Neural progenitor cell (in vitro differentiated cells): ENCODE measurements around the gene ADCY3. TPM values are rescaled to one million over a fixed set of nuclear protein-coding genes. Genes with fewer than 3 reads are reported as not detected.

Source experiments
- DNase-seq: peaks from one replicate; pipeline ENCODE4 v3.0.0-alpha.2; 2016; ENCODE audit warnings: low spot score
- H2AFZ ChIP-seq: fragments of 200-600 bp; sonication (generic); replicated peaks from 2 replicates; pipeline ENCODE4 v1.6.1; 2016; ENCODE audit warnings: antibody characterized with exemption
- H3F3A ChIP-seq: fragments of 200-600 bp; sonication (generic); 2 replicates; pipeline ENCODE4 v1.6.1; 2016; ENCODE audit warnings: antibody characterized with exemption, low read depth
- H3K27ac ChIP-seq: fragments of 200-600 bp; sonication (generic); 2 replicates; pipeline ENCODE4 v1.5.1; 2016; ENCODE audit warnings: mild to moderate bottlenecking
- H3K27me3 ChIP-seq: fragments of 200-600 bp; sonication (generic); 2 replicates; pipeline ENCODE4 v1.6.1; 2016; ENCODE audit warnings: mild to moderate bottlenecking, moderate library complexity
- H3K36me3 ChIP-seq: fragments of 200-600 bp; sonication (generic); 2 replicates; pipeline ENCODE4 v1.5.1; 2016
- H3K4me1 ChIP-seq: fragments of 200-600 bp; sonication (generic); 2 replicates; pipeline ENCODE4 v1.6.1; 2016; ENCODE audit warnings: mixed run types
- H3K4me2 ChIP-seq: fragments of 200-600 bp; sonication (generic); 2 replicates; pipeline ENCODE4 v1.6.1; 2016
- H3K4me3 ChIP-seq: fragments of 200-600 bp; sonication (generic); 2 replicates; pipeline ENCODE4 v1.5.1; 2016
- H3K79me2 ChIP-seq: fragments of 200-600 bp; sonication (generic); 2 replicates; pipeline ENCODE4 v1.6.1; 2016; ENCODE audit warnings: low read depth
- H3K9ac ChIP-seq: fragments of 200-600 bp; sonication (generic); 2 replicates; pipeline ENCODE4 v1.6.1; 2016
- H3K9me3 ChIP-seq: fragments of 200-600 bp; sonication (generic); 2 replicates; pipeline ENCODE4 v1.5.1; 2016; ENCODE audit warnings: low read depth
- H4K20me1 ChIP-seq: fragments of 200-600 bp; sonication (generic); 2 replicates; pipeline ENCODE4 v1.6.1; 2016; ENCODE audit warnings: low read depth
- H3K27ac Mint-ChIP-seq: 3 replicates; pipeline ENCODE4 v1.8.0; 2021; ENCODE audit warnings: mixed read lengths
- H3K27me3 Mint-ChIP-seq: 2 replicates; pipeline ENCODE4 v1.8.0; 2022; ENCODE audit warnings: low read depth, mild to moderate bottlenecking, inconsistent platforms, moderate library complexity, mixed read lengths; ENCODE audit not compliant: insufficient read depth
- H3K36me3 Mint-ChIP-seq: 3 replicates; pipeline ENCODE4 v1.8.0; 2021; ENCODE audit warnings: mixed read lengths
- H3K4me1 Mint-ChIP-seq: 3 replicates; pipeline ENCODE4 v1.8.0; 2021; ENCODE audit warnings: mixed read lengths
- H3K4me3 Mint-ChIP-seq: 3 replicates; pipeline ENCODE4 v1.8.0; 2021; ENCODE audit warnings: mild to moderate bottlenecking, moderate library complexity, mixed read lengths
- H3K9me3 Mint-ChIP-seq: 3 replicates; pipeline ENCODE4 v1.8.0; 2020; ENCODE audit warnings: mixed read lengths
- CTCF ChIP-seq: fragments of 200-600 bp; sonication (generic); IDR thresholded peaks from 2 replicates; pipeline ENCODE4 v1.5.1; 2017; ENCODE audit warnings: antibody characterized with exemption, mild to moderate bottlenecking
- EZH2 ChIP-seq: fragments of 200-600 bp; sonication (generic); IDR thresholded peaks from 2 replicates; pipeline ENCODE4 v1.6.1; 2017; ENCODE audit warnings: antibody characterized with exemption, mild to moderate bottlenecking, moderate library complexity
- EZH2phosphoT487 ChIP-seq: fragments of 200-600 bp; sonication (generic); IDR thresholded peaks from 2 replicates; pipeline ENCODE4 v1.6.1; 2017; ENCODE audit warnings: antibody characterized with exemption
- total RNA-seq: library from RNA; depleted of rRNA; stranded (reverse); fragments of >200 nt; gene quantifications from 2 replicates; pipeline ENCODE4 v1.2.3, GENCODE V29; 2015; ENCODE audit warnings: low replicate concordance

Gene ADCY3
- 25.3 and 28.9 TPM in 2 replicates for total RNA-seq

- no peak for TF ChIP-seq EZH2
- no peak for TF ChIP-seq EZH2phosphoT487
- no peak for TF ChIP-seq CTCF
- Histone ChIP-seq H4K20me1 (peaks cover 16% of the 10 kb centered on the region), H3K4me3 (peak within 1 kb of the TSS; percentile 65), H2AFZ (peak within 1 kb of the TSS; percentile 77), H3K27ac (no peak within 1 kb of the TSS), H3K9me3 (no peaks in the 10 kb centered on the region), H3K9ac (no peak within 1 kb of the TSS), H3K4me1 (peaks cover 7% of the 10 kb centered on the region), H3F3A (peaks cover 31% of the 10 kb centered on the region), H3K4me2 (peak within 1 kb of the TSS; percentile 98), H3K36me3 (no peaks in the 10 kb centered on the region), H3K27me3 (peaks cover 4% of the 10 kb centered on the region), H3K79me2 (peaks cover 4% of the 10 kb centered on the region)
- peak; percentile 75 for DNase-seq
- peaks cover 2% of the 10 kb centered on the region for H3K36me3 Mint-ChIP-seq
- H3K4me3 Mint-ChIP-seq, result peak within 1 kb of the TSS; percentile 88
- no peaks in the 10 kb centered on the region for H3K9me3 Mint-ChIP-seq
- H3K27me3 Mint-ChIP-seq, result peaks cover 8% of the 10 kb centered on the region
- peaks cover 33% of the 10 kb centered on the region for H3K4me1 Mint-ChIP-seq
- peak within 1 kb of the TSS; percentile 40 for H3K27ac Mint-ChIP-seq
Observed at GRCh38 chr2:24920098-24920808, at the start of gene ADCY3. TSS of gene ADCY3 (minus strand) at chr2:24920237. CDS start at chr2:24918987, 1,250 bp downstream.

- Histone ChIP-seq H3K79me2 (peaks cover 31% of the 10 kb centered on the region), H3K4me3 (no peak overlapping the region), H3K27ac (no peak overlapping the region), H3F3A (peaks cover 4% of the 10 kb centered on the region), H3K4me1 (peaks cover 4% of the 10 kb centered on the region), H3K4me2 (no peak overlapping the region), H4K20me1 (peaks cover 5% of the 10 kb centered on the region), H3K9ac (no peak overlapping the region), H3K27me3 (no peaks in the 10 kb centered on the region), H2AFZ (no peak overlapping the region), H3K36me3 (no peaks in the 10 kb centered on the region), H3K9me3 (no peaks in the 10 kb centered on the region)
- H3K36me3 Mint-ChIP-seq, result peaks cover 17% of the 10 kb centered on the region
- no peak overlapping the region for H3K4me3 Mint-ChIP-seq
- peaks cover 5% of the 10 kb centered on the region for H3K4me1 Mint-ChIP-seq
- H3K9me3 Mint-ChIP-seq, result no peaks in the 10 kb centered on the region
- TF ChIP-seq CTCF, result no peak
- no peak overlapping the region for H3K27ac Mint-ChIP-seq
- DNase-seq, result no peak
- no peaks in the 10 kb centered on the region for H3K27me3 Mint-ChIP-seq
Observed at GRCh38 chr2:24969784-24970183, 49.7 kb upstream of the ADCY3 start.

GRCh38 chr2:24961903-24962302, 41.9 kb upstream of the ADCY3 start:
- H3K79me2 ChIP-seq, result no peaks in the 10 kb centered on the region
- peaks cover 4% of the 10 kb centered on the region for H3K4me1 ChIP-seq
- no peak for DNase-seq
- H3K27me3 ChIP-seq, result no peaks in the 10 kb centered on the region
- no peak overlapping the region for H3K4me2 ChIP-seq
- H3K27ac Mint-ChIP-seq, result no peak overlapping the region
- no peak overlapping the region for H2AFZ ChIP-seq
- H3K4me1 Mint-ChIP-seq, result no peaks in the 10 kb centered on the region
- no peak overlapping the region for H3K27ac ChIP-seq
- H3K9me3 Mint-ChIP-seq, result no peaks in the 10 kb centered on the region
- no peaks in the 10 kb centered on the region for H3K9me3 ChIP-seq
- no peaks in the 10 kb centered on the region for H4K20me1 ChIP-seq
- no peak overlapping the region for H3K4me3 ChIP-seq
- H3K27me3 Mint-ChIP-seq, result no peaks in the 10 kb centered on the region
- H3K36me3 ChIP-seq, result peaks cover 17% of the 10 kb centered on the region
- H3K36me3 Mint-ChIP-seq, result peaks cover 59% of the 10 kb centered on the region
- H3K4me3 Mint-ChIP-seq, result no peak overlapping the region
- TF ChIP-seq EZH2phosphoT487 (no peak), CTCF (no peak), EZH2 (no peak)
- no peak overlapping the region for H3K9ac ChIP-seq
- H3F3A ChIP-seq, result no peaks in the 10 kb centered on the region
